WERI-Rb-1 (cell line): ENCODE measurements around the gene ZNF787.
"Not testable (repeated sequence)": the region's sequence is repeated elsewhere in the genome, so short reads cannot be mapped to it uniquely, and the experiment has no call there.

Source experiments
- DNase-seq: peaks from one replicate; pipeline ENCODE4 v3.0.0-alpha.2; 2020
- H3K27ac ChIP-seq: fragments of 250-450 bp; sonication (Bioruptor Pico); 2 replicates; pipeline ENCODE4 v1.5.1; 2020; ENCODE audit warnings: mild to moderate bottlenecking, moderate library complexity
- H3K27me3 ChIP-seq: fragments of 250-450 bp; sonication (Bioruptor Pico); 2 replicates; pipeline ENCODE4 v1.5.1; 2021; ENCODE audit warnings: mild to moderate bottlenecking, low read depth, moderate library complexity; ENCODE audit not compliant: insufficient read depth, severe bottlenecking
- H3K36me3 ChIP-seq: fragments of 250-450 bp; sonication (Bioruptor Pico); 2 replicates; pipeline ENCODE4 v1.5.1; 2020; ENCODE audit warnings: mild to moderate bottlenecking, moderate library complexity
- H3K4me3 ChIP-seq: 2 replicates; pipeline ENCODE4 v1.5.1; 2011; ENCODE audit warnings: low read depth, mild to moderate bottlenecking, control low read depth, low read length
- H3K9me3 ChIP-seq: fragments of 250-450 bp; sonication (Bioruptor Pico); 2 replicates; pipeline ENCODE4 v1.5.1; 2021; ENCODE audit warnings: mild to moderate bottlenecking, moderate library complexity; ENCODE audit not compliant: severe bottlenecking
- TF ChIP-seq, protein P1 (sequence below): IDR thresholded peaks from 2 replicates; pipeline ENCODE4 v1.5.1; 2011; ENCODE audit warnings: low read depth, mild to moderate bottlenecking, control low read depth, inconsistent platforms, low read length

Gene ZNF787

GRCh38 chr19:56109226-56109625, 11.9 kb downstream of the ZNF787 start:
- no peaks in the 10 kb centered on the region for H3K9me3 ChIP-seq
- TF ChIP-seq, protein P1, sequence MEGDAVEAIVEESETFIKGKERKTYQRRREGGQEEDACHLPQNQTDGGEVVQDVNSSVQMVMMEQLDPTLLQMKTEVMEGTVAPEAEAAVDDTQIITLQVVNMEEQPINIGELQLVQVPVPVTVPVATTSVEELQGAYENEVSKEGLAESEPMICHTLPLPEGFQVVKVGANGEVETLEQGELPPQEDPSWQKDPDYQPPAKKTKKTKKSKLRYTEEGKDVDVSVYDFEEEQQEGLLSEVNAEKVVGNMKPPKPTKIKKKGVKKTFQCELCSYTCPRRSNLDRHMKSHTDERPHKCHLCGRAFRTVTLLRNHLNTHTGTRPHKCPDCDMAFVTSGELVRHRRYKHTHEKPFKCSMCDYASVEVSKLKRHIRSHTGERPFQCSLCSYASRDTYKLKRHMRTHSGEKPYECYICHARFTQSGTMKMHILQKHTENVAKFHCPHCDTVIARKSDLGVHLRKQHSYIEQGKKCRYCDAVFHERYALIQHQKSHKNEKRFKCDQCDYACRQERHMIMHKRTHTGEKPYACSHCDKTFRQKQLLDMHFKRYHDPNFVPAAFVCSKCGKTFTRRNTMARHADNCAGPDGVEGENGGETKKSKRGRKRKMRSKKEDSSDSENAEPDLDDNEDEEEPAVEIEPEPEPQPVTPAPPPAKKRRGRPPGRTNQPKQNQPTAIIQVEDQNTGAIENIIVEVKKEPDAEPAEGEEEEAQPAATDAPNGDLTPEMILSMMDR: no peak
- H3K36me3 ChIP-seq: peaks cover 23% of the 10 kb centered on the region
- DNase-seq: no peak
- no peaks in the 10 kb centered on the region for H3K27me3 ChIP-seq
- no peak overlapping the region for H3K27ac ChIP-seq
- H3K4me3 ChIP-seq: no peak overlapping the region

DNA sequence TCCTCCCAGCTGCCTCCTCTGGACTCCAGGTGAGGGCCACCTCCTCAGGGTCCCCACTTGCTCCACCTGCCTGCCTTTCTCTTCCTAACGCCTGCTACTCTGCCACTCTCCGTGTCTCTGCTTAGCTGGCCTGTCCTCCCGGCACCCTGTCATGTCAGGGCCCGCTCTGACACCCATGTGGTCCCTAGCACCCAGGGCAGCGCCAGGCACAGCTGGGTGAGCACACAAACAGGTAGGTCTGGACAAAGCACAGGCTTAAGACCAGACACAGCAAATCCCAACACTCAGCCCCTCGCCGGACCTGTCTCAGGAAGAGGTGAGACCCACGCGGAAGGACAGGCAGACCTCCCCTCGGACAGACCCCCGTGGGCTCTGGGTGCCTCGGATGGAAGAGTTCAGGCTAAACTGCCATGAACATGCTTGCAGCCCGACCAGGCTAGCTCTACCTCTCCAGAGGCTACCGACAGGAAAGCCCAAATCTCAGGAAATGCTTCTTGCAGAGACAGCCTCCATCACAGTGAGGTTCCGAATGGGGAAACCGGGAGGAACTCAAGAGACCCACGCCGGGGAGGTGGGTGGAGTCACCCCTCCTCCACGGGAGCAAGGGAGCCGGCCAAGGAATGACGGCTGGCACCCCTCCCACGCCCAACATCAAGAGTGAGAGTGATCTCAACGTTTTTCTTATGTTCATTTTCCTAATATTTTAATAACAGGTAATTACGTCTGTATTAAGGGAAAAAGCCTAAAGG, 12.5 kb downstream of the ZNF787 start:
- Histone ChIP-seq H3K36me3 (peaks cover 23% of the 10 kb centered on the region), H3K27me3 (no peaks in the 10 kb centered on the region), H3K4me3 (no peak overlapping the region), H3K9me3 (no peaks in the 10 kb centered on the region), H3K27ac (no peak overlapping the region)
- no peak for DNase-seq
- TF ChIP-seq, protein P1: no peak

- Histone ChIP-seq H3K9me3 (no peaks in the 10 kb centered on the region), H3K27ac (no peak overlapping the region), H3K27me3 (no peaks in the 10 kb centered on the region), H3K4me3 (no peak overlapping the region), H3K36me3 (peaks cover 25% of the 10 kb centered on the region)
- DNase-seq: no peak
- TF ChIP-seq, protein P1: no peak
Measured at GRCh38 chr19:56107626-56108351, 13.3 kb downstream of the ZNF787 start.

DNA sequence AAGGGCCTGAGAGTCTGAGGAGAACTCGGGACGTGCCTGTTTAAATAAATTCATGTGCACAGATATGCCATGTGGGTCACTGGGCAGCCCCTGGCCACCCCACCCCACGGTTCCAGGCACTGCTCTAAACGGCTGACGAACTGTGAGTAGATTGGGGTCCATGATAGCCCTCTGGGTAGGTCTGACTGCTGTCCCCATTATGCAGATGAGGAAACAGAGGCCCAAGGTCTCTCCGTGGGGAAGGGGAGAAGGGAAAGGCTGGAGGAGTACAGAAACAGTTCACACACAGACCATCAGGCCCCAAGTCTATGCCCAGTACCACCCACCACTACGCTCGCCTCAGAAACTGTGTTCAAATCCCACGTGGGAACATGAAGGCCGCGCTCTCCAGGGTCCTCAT, 14.1 kb downstream of the ZNF787 start:
- Histone ChIP-seq H3K27me3 (no peaks in the 10 kb centered on the region), H3K36me3 (peaks cover 30% of the 10 kb centered on the region), H3K9me3 (no peaks in the 10 kb centered on the region), H3K4me3 (no peak overlapping the region), H3K27ac (no peak overlapping the region)
- no peak for DNase-seq
- TF ChIP-seq, protein P1: no peak

- no peak overlapping the region for H3K4me3 ChIP-seq
- no peaks in the 10 kb centered on the region for H3K27me3 ChIP-seq
- H3K9me3 ChIP-seq: no peaks in the 10 kb centered on the region
- DNase-seq: no peak
- H3K27ac ChIP-seq: no peak overlapping the region
- TF ChIP-seq, protein P1: no peak
- peaks cover 31% of the 10 kb centered on the region for H3K36me3 ChIP-seq
Measured at GRCh38 chr19:56106397-56106849, 14.7 kb downstream of the ZNF787 start.

DNA sequence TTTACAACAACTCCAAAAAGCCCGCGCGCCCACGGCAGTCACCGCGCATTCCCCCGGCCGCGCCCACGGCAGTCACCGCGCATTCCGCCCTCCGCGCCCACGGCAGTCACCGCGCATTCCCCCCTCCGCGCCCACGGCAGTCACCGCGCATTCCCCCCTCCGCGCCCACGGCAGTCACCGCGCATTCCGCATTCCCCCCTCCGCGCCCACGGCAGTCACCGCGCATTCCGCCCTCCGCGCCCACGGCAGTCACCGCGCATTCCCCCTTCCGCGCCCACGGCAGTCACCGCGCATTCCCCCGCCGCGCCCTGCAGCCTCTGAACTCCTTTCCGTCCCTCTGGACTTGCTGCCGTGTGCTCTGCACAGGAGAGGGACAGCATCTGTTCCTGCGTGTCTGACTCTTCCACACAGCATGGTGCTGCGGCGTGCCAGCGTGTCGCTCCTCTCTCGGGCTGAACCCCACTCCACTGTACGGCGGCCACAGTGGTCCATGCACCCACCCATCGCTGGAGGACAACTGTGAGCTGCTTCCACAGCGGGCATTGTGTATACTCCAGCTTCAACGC, 15.2 kb downstream of the ZNF787 start:
- H3K27me3 ChIP-seq, H3K4me3 ChIP-seq, H3K27ac ChIP-seq, H3K9me3 ChIP-seq, DNase-seq: not testable (repeated sequence)
- peaks cover 35% of the 10 kb centered on the region for H3K36me3 ChIP-seq
